Naive thymus-derived CD4-positive, alpha-beta T cell (primary cell): ENCODE results near the gene PCBP2. TPM values are rescaled to one million over a fixed set of nuclear protein-coding genes. Genes with fewer than 3 reads are reported as not detected.

Source experiments
- ATAC-seq: fragments of 150-1000 bp; cut with Tn5 transposase; 2 replicates; pipeline ENCODE4 v1.10.0; 2021; ENCODE audit warnings: mild to moderate bottlenecking, moderate library complexity
- CTCF ChIA-PET: fragments of 350-600 bp; sonication (Branson Sonifier 250); formaldehyde crosslinking; loops from one replicate; lab custom pipeline; 2021; ENCODE audit warnings: antibody characterized with exemption; lab: Charles Lee
- POLR2A ChIA-PET: fragments of 350-600 bp; sonication (Branson Sonifier 250); formaldehyde crosslinking; loops from one replicate; lab custom pipeline; 2021; ENCODE audit warnings: antibody characterized with exemption, inconsistent platforms; lab: Charles Lee
- DNase-seq, 9 donors: peaks; one replicate each; pipeline versions ENCODE4 v3.0.0 to v3.0.0-alpha.2; 2020 to 2022; ENCODE audit warnings: mixed read lengths in 1 of 9
- H3K27ac ChIP-seq: one replicate; pipeline ENCODE4 v1.7.0; 2013; ENCODE audit warnings: mild to moderate bottlenecking, low read depth, low read length, moderate library complexity
- H3K27me3 ChIP-seq, 2 donors: one replicate each; pipeline ENCODE4 v1.7.0; 2013; ENCODE audit warnings: low read length in 2 of 2, mild to moderate bottlenecking in 2 of 2, moderate library complexity in 2 of 2; ENCODE audit not compliant: control insufficient read depth in 2 of 2, insufficient read depth in 2 of 2
- H3K36me3 ChIP-seq, 3 experiments: 1 replicate in 2 of 3; 2 replicates in 1 of 3; pipeline ENCODE4 v1.7.0; 2013; ENCODE audit warnings: low read length in 3 of 3, mild to moderate bottlenecking in 3 of 3, moderate library complexity in 1 of 3; ENCODE audit not compliant: insufficient read depth in 3 of 3, control insufficient read depth in 2 of 3
- H3K4me1 ChIP-seq, 2 donors: one replicate each; pipeline ENCODE4 v1.7.0; 2013; ENCODE audit warnings: low read length in 2 of 2, mild to moderate bottlenecking in 2 of 2, moderate library complexity in 1 of 2; ENCODE audit not compliant: control insufficient read depth in 2 of 2, insufficient read depth in 2 of 2
- H3K4me3 ChIP-seq: 2 replicates; pipeline ENCODE4 v1.7.0; 2013; ENCODE audit warnings: mild to moderate bottlenecking, low read length
- H3K9me3 ChIP-seq, 3 experiments: 1 replicate in 2 of 3; 2 replicates in 1 of 3; pipeline ENCODE4 v1.7.0; 2013; ENCODE audit warnings: low read length in 3 of 3; ENCODE audit not compliant: control insufficient read depth in 2 of 3
- H3K27ac Mint-ChIP-seq, 9 donors: one replicate each; pipeline ENCODE4 v1.8.0; 2020 to 2022; ENCODE audit warnings: mixed read lengths in 9 of 9, mild to moderate bottlenecking in 8 of 9, moderate library complexity in 5 of 9, inconsistent platforms in 2 of 9
- H3K27me3 Mint-ChIP-seq, 5 donors: one replicate each; pipeline ENCODE4 v1.8.0; 2021 to 2022; ENCODE audit warnings: mixed read lengths in 5 of 5, mild to moderate bottlenecking in 1 of 5
- H3K36me3 Mint-ChIP-seq, 5 donors: one replicate each; pipeline ENCODE4 v1.8.0; 2020 to 2022; ENCODE audit warnings: mixed read lengths in 5 of 5, mild to moderate bottlenecking in 3 of 5, inconsistent platforms in 1 of 5
- H3K4me1 Mint-ChIP-seq, 7 donors: one replicate each; pipeline ENCODE4 v1.8.0; 2020 to 2022; ENCODE audit warnings: mixed read lengths in 7 of 7, mild to moderate bottlenecking in 3 of 7, inconsistent platforms in 1 of 7
- H3K4me3 Mint-ChIP-seq, 10 donors: one replicate each; pipeline ENCODE4 v1.8.0; 2020 to 2022; ENCODE audit warnings: mild to moderate bottlenecking in 10 of 10, mixed read lengths in 10 of 10, moderate library complexity in 6 of 10, inconsistent platforms in 2 of 10
- H3K9me3 Mint-ChIP-seq, 11 donors: one replicate each; pipeline ENCODE4 v1.8.0; 2020 to 2022; ENCODE audit warnings: mixed read lengths in 11 of 11, mild to moderate bottlenecking in 4 of 11, inconsistent platforms in 1 of 11, moderate library complexity in 1 of 11
- intact Hi-C, 2 donors: fragments of 100-400 bp; cut with micrococcal nuclease; formaldehyde crosslinking; loops; one replicate each; pipeline ENCODE4 v1.15.1; 2023
- polyA plus RNA-seq, 2 donors: library from polyadenylated mRNA; unstranded; fragments of 300-500 nt; fragmentation: Illumina TruSeq; gene quantifications; one replicate each; pipeline ENCODE4 v1.2.3, GENCODE V29; 2021
- total RNA-seq, 6 experiments: library from RNA in 5 of 6; stranded (reverse) in 5 of 6; gene quantifications; 1 replicate in 5 of 6; 2 replicates in 1 of 6; pipeline ENCODE4 v1.2.3 and lab custom pipeline; 2021 to 2026

The PCBP2 gene
- total and polyA plus RNA-seq, 7 experiments from 2014 or later = 148 to 1,110 (median 912) TPM

- Histone ChIP-seq H3K27ac (peak overlapping the region; percentile 98), H3K9me3 (no peaks in the 10 kb centered on the region), H3K27me3 (no peaks in the 10 kb centered on the region), H3K36me3 (peaks cover 0 to 36% (median 0%) of the 10 kb centered on the region in 3 experiments), H3K4me1 (peaks cover 24 to 27% of the 10 kb centered on the region in 2 donors), H3K4me3 (peak overlapping the region; percentile 70)
- H3K4me3 Mint-ChIP-seq = peak overlapping the region; percentile 86 to 96 (median 92)
- H3K36me3 Mint-ChIP-seq = peaks cover 0 to 14% (median 0%) of the 10 kb centered on the region in 5 donors
- ChIA-PET CTCF (interaction anchor here (0.6 to 1.6 kb wide), 9 partner anchors 10 to 456 kb away, joined by 3 to 7 read pairs (median 4); partner anchors contain the start of gene SP1), POLR2A (interaction anchor here (0.6 to 5.9 kb wide), 25 partner anchors 10 to 495 kb away, joined by 3 to 47 read pairs (median 6); partner anchors contain the start of genes AAAS, ATF7, ATP5MC2 and EIF4B)
- H3K27me3 Mint-ChIP-seq = no peaks in the 10 kb centered on the region
- intact Hi-C loops = loop anchor here (1.0 to 10.0 kb wide), 16 partner anchors 8 to 495 kb away; partner anchors contain the start of genes ATF7 (in 2 of the 2), CALCOCO1 (in 2 of the 2), PFDN5 (in 2 of the 2) and AAAS (in 1 of the 2)
- ATAC-seq = no peak
- peaks cover 0 to 1% (median 0%) of the 10 kb centered on the region in 11 donors for H3K9me3 Mint-ChIP-seq
- DNase-seq = no peak
- H3K27ac Mint-ChIP-seq = peak overlapping the region; percentile 87 to 100 (median 97)
- H3K4me1 Mint-ChIP-seq = peaks cover 15 to 49% (median 37%) of the 10 kb centered on the region in 7 donors
Observed at GRCh38 chr12:53501615-53502181, 49.8 kb downstream of the PCBP2 start.

DNA sequence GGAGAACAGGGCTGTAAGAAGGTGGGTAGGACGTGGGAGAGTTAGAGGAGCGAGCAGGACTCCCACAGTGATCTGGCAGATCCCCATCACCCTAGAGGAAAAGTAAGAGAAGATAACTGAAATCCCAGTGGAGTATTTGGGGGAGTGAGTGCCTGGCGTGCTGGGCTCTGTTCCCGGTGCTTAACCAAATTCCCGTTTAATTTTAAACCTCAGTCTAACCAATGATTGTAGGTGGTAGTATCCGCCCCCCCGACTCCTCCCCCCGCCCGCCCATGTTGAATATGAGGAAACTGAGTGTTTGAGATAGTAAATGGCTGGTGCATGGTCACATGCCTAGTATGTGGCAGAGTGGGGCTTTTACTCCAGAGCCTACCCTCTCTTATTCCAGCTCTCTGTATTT lies 50.4 kb downstream of the PCBP2 start:
- DNase-seq (no peak), ATAC-seq (no peak)
- H3K9me3 Mint-ChIP-seq = peaks cover 0 to 1% (median 0%) of the 10 kb centered on the region in 11 donors
- ChIA-PET POLR2A (interaction anchor here (0.8 to 5.9 kb wide), 6 partner anchors 11 to 181 kb away, joined by 3 to 47 read pairs (median 18); partner anchors contain the start of genes AAAS and SP1), CTCF (interaction anchor here (1.1 kb wide), 1 partner anchor 53 kb away, joined by 4 read pairs; no protein-coding TSS in a partner anchor)
- no peaks in the 10 kb centered on the region for H3K27me3 Mint-ChIP-seq
- no peaks in the 10 kb centered on the region for H3K27me3 ChIP-seq
- peaks cover 0 to 14% (median 0%) of the 10 kb centered on the region in 5 donors for H3K36me3 Mint-ChIP-seq
- peak overlapping the region in 7 of 10 donors; percentile 43 to 96 (median 89) for H3K4me3 Mint-ChIP-seq
- peak overlapping the region; percentile 98 for H3K27ac ChIP-seq
- peaks cover 24 to 27% of the 10 kb centered on the region in 2 donors for H3K4me1 ChIP-seq
- no peak overlapping the region for H3K4me3 ChIP-seq
- H3K9me3 ChIP-seq = no peaks in the 10 kb centered on the region
- H3K27ac Mint-ChIP-seq = peak overlapping the region; percentile 87 to 100 (median 97)
- H3K4me1 Mint-ChIP-seq = peaks cover 15 to 43% (median 36%) of the 10 kb centered on the region in 7 donors
- peaks cover 0 to 40% (median 0%) of the 10 kb centered on the region in 3 experiments for H3K36me3 ChIP-seq
- intact Hi-C loops = loop anchor here (5.0 to 10.0 kb wide), 2 partner anchors 280 to 448 kb away; partner anchors contain the start of gene TNS2 (in 1 of the 2)

GRCh38 chr12:53502983-53503728 lies 51.3 kb downstream of the PCBP2 start:
- Mint-ChIP-seq H3K27ac (peak overlapping the region in 5 of 9 donors; percentile 12 to 74 (median 60)), H3K4me3 (peak overlapping the region in 5 of 10 donors; percentile 9 to 34 (median 16)), H3K4me1 (peaks cover 15 to 38% (median 28%) of the 10 kb centered on the region in 7 donors), H3K27me3 (no peaks in the 10 kb centered on the region), H3K36me3 (peaks cover 0 to 14% (median 0%) of the 10 kb centered on the region in 5 donors), H3K9me3 (peaks cover 0 to 1% (median 0%) of the 10 kb centered on the region in 11 donors)
- no peak overlapping the region for H3K4me3 ChIP-seq
- peaks cover 20 to 26% of the 10 kb centered on the region in 2 donors for H3K4me1 ChIP-seq
- DNase-seq (no peak), ATAC-seq (no peak)
- POLR2A ChIA-PET = interaction anchor here (0.7 to 5.9 kb wide), 7 partner anchors 11 to 158 kb away, joined by 3 to 47 read pairs (median 4); partner anchors contain the start of gene PRR13
- H3K27ac ChIP-seq = peak overlapping the region; percentile 16
- intact Hi-C loops = loop anchor here (5.0 to 10.0 kb wide), 2 partner anchors 281 to 448 kb away; partner anchors contain the start of gene TNS2 (in 1 of the 2)
- H3K27me3 ChIP-seq = no peaks in the 10 kb centered on the region
- no peaks in the 10 kb centered on the region for H3K9me3 ChIP-seq
- CTCF ChIA-PET = interaction anchor here (1.1 to 1.4 kb wide), 3 partner anchors 9 to 54 kb away, joined by 3 to 5 read pairs (median 4); no protein-coding TSS in a partner anchor
- H3K36me3 ChIP-seq = peaks cover 0 to 40% (median 0%) of the 10 kb centered on the region in 3 experiments

DNA sequence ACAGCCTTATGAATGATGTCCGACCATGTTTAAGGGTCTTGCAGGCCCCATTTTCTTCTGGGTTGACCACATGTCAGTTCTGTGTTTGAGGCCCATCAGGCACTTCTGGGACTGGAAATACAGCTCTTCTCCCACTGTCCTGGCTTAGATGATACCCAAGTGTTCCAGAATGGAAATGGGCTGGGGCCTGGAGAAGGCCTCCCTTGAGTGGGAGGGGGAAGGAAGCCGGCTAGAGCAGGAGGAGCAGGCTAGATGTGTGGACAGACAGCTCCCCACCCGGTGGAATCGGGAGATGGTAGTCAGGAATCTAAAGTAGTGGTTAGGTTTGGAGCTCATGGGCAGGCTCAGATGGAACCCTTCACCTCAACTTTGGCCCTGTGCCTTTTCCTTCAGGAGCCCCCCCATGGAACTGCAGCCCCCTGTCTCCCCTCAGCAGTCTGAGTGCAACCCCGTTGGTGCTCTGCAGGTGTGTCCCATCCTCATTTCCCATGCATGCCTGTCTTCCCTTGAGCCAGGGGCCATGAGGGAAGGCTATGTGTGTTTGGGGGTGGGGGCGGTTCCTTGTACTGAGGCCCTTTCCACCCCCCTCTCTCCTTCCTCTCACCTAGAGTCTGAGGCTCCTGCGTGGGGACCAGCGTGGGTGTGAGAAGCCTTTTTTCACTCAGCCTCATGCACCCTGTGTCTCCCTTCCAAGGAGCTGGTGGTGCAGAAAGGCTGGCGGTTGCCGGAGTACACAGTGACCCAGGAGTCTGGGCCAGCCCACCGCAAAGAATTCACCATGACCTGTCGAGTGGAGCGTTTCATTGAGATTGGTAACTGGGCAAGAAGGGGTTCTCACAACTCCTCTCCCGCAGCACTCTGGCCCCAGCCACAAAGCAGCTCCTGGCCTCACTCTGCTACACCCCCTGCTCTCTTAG lies 52.4 kb downstream of the PCBP2 start:
- Mint-ChIP-seq H3K27me3 (no peaks in the 10 kb centered on the region), H3K27ac (peak overlapping the region in 3 of 9 donors; percentile 24 to 71 (median 61)), H3K36me3 (peaks cover 0 to 14% (median 0%) of the 10 kb centered on the region in 5 donors), H3K4me1 (peaks cover 17 to 38% (median 26%) of the 10 kb centered on the region in 7 donors), H3K9me3 (peaks cover 0 to 1% (median 0%) of the 10 kb centered on the region in 11 donors), H3K4me3 (peak overlapping the region in 2 of 10 donors; percentile 39 to 51)
- ATAC-seq (no peak), DNase-seq (no peak)
- ChIA-PET CTCF (interaction anchor here (1.4 kb wide), 2 partner anchors 10 to 29 kb away, joined by 3 to 5 read pairs; no protein-coding TSS in a partner anchor), POLR2A (interaction anchor here (0.7 to 1.3 kb wide), 4 partner anchors 27 to 86 kb away, joined by 3 to 4 read pairs (median 4); partner anchors contain the start of gene PRR13)
- intact Hi-C loops = loop anchor here (5.0 to 10.0 kb wide), 2 partner anchors 282 to 449 kb away; partner anchors contain the start of gene TNS2 (in 1 of the 2)
- no peak overlapping the region for H3K27ac ChIP-seq
- peaks cover 0 to 40% (median 0%) of the 10 kb centered on the region in 3 experiments for H3K36me3 ChIP-seq
- H3K4me1 ChIP-seq = peaks cover 21 to 25% of the 10 kb centered on the region in 2 donors
- no peak overlapping the region for H3K4me3 ChIP-seq
- H3K9me3 ChIP-seq = no peaks in the 10 kb centered on the region
- no peaks in the 10 kb centered on the region for H3K27me3 ChIP-seq

DNA sequence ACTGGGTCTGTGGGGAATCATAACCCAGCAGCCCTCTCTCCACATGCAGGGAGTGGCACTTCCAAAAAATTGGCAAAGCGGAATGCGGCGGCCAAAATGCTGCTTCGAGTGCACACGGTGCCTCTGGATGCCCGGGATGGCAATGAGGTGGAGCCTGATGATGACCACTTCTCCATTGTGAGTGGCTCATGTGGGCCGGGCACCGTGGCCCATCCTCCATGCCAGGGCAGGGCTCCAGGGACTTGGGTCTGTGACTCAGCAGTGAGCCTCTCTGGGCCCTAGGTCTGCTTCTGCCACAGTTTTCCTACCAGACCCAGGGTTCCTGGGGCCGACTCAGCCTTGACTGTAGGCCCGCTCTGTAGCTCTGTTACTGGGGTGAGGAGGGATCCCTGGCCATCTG lies 53.2 kb downstream of the PCBP2 start:
- no peak for DNase-seq
- no peak for ATAC-seq
- Histone ChIP-seq H3K27me3 (no peaks in the 10 kb centered on the region), H3K36me3 (peaks cover 0 to 40% (median 0%) of the 10 kb centered on the region in 3 experiments), H3K4me3 (no peak overlapping the region), H3K27ac (no peak overlapping the region), H3K9me3 (no peaks in the 10 kb centered on the region), H3K4me1 (peaks cover 16 to 21% of the 10 kb centered on the region in 2 donors)
- Mint-ChIP-seq H3K27me3 (no peaks in the 10 kb centered on the region), H3K27ac (peak overlapping the region in 3 of 9 donors; percentile 30 to 71 (median 61)), H3K4me1 (peaks cover 13 to 32% (median 21%) of the 10 kb centered on the region in 7 donors), H3K4me3 (peak overlapping the region in 1 of 10 donors; percentile 51), H3K9me3 (peaks cover 0 to 1% (median 0%) of the 10 kb centered on the region in 11 donors), H3K36me3 (peaks cover 0 to 14% (median 0%) of the 10 kb centered on the region in 5 donors)
- CTCF ChIA-PET = interaction anchor here (0.7 kb wide), 1 partner anchor 161 kb away, joined by 3 read pairs; no protein-coding TSS in a partner anchor
- intact Hi-C loops = loop anchor here in 1 of 2 donors (10.0 kb wide), 1 partner anchor 450 kb away; the partner anchor contains the start of gene TNS2
- POLR2A ChIA-PET = no interaction called here
